ENCODE data around the gene FBXO11.

DNA sequence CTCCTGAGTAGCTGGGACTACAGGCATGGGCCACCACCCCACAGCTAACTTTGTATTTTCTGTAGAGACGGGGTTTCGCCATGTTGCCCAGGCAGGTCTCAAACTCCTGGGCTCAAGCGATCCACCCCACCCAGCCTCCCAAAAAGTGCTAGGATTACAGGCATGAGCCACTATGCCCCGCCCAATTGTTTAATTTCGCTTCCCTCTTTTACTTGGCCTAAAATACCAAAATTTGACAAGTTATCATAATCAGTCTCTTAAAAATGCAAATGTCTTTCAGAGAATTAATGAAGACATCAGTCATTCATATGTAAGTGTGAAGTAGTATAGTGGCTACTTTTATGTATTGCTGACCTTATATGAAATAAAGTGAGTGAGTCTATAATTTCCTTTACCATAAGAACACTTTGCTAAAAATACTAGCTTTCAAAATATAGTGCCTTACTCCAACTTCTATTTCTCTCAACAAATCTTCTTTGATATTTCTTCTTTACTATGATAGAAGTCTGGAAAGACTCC lies 9.8 kb downstream of the FBXO11 start:
- TF ChIP-seq POLR2A (IDR thresholded peaks at IDR 0.05), result no peak
- TF ChIP-seq, protein P1, sequence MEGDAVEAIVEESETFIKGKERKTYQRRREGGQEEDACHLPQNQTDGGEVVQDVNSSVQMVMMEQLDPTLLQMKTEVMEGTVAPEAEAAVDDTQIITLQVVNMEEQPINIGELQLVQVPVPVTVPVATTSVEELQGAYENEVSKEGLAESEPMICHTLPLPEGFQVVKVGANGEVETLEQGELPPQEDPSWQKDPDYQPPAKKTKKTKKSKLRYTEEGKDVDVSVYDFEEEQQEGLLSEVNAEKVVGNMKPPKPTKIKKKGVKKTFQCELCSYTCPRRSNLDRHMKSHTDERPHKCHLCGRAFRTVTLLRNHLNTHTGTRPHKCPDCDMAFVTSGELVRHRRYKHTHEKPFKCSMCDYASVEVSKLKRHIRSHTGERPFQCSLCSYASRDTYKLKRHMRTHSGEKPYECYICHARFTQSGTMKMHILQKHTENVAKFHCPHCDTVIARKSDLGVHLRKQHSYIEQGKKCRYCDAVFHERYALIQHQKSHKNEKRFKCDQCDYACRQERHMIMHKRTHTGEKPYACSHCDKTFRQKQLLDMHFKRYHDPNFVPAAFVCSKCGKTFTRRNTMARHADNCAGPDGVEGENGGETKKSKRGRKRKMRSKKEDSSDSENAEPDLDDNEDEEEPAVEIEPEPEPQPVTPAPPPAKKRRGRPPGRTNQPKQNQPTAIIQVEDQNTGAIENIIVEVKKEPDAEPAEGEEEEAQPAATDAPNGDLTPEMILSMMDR (IDR thresholded peaks at IDR 0.05), result no peak

Data from adrenal gland (tissue), 5 donors.